ENCODE data around the gene PAMR1.
A peak's percentile ranks its signal among the peaks of the same experiment; 100 is the strongest.

PAMR1 gene

DNA sequence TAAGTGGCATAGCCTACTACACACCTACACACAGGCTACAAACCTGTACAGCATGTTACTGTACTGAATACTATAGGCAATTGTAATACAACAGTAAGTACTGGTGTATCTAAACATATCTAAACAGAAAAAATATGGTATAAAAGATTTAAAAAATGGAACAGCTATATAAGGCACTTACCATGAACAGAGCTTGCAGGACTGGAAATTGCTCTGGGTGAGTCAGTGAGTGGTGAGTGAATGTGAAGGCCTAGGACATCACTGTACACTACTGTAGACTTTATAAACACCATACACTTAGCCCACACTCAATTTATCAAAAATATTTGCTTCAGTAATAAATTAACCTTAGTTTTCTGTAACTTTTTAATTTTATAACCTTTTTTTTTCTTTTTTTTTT lies 24.7 kb downstream of the PAMR1 start:
- no peak for DNase-seq (ENCODE audit: low read depth in 2 of 2)

DNA sequence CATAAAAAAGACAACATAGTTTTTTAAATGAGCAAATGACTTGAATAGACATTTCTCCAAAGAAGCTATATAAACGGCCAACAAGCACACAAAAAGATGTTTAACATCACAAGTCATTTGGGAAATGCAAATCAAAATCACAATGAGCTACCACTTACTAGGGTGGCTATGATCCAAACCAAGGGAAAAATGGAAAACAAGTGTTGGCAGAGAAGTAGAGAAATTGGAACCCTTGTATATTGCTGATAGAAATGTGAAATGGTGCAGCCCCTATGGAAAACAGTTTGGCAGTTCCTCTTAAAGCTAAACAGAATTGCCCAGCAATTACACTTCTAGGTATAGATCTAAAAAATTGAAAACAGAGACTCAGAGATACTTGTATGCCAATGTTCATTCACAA lies 29.0 kb downstream of the PAMR1 start:
- no peak for DNase-seq (ENCODE audit: low read depth in 2 of 2)

DNA sequence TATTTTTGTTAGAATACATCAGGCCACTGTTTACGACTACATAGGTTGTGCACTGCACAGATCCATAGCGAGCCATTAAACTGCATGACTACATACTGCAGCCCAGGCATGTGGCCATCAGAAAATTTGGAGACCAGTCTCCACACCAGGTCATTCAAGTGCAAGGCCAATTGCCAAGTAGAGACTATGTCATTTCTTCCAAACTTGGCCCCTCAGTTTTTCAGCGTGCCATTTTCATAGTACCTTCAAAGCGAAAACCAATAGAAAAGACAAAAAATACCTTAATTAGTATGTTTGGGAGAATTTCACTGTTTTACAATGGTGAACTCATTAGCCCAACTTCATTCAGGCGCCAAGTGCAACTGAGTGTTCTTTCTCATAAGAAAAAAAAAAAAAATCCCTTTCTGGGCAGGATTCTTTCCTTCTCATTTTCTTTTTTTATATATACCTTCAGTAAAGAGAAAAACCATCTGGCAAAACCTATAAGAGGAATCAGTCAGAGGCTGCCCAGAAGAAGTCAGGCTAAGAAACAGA lies 30.4 kb downstream of the PAMR1 start:
- DNase-seq (ENCODE audit: low read depth in 2 of 2) = no peak

DNA sequence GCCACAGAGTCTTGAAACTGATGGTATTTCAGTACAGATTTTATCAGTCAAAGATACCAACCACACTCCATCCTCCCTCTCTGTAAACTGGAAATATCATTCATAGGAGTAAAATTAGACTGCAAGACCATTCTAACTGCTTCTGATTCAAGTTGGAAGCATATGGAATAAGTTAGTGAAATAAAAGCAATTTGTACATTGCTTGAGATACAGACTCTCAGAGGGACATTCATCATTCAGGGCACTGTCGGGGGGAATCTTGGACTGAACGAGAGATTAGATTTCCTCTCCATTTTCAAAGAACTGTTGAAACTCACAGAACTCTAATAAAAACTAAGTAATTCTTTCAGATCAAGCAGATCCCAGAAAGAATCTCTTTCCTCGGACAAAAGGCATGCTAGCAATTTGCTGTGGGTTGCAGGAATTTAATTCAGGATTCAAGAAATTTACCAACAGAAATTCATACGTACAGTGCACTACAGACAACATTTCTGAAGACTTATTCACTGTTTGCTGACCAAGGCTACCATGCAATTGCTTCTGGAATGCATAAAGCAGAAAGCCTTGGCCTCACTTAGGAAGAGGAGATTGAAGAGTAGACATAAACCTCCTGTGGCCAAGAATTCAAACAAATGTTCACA lies 34.1 kb downstream of the PAMR1 start:
- no peak for DNase-seq (ENCODE audit: low read depth in 2 of 2)

DNA sequence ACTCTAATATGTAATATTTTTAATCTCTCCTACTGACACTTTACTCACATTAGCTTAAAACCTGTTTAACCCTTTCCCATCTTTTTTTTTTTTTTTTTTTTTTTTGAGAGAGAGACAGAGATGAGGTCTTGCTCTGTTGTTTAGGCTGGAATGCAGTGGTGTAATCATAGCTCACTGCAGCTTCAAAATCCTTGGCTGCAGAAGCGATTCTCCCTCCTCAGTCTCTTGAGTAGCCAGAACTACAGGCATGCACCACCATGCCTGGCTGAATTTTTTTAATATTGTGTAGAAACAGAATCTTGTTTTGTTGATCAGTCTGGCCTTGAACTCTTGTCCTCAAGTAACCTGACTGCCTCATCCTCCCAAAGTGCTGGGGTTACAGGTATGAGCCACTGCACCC lies 37.3 kb downstream of the PAMR1 start:
- no peak for DNase-seq (ENCODE audit: low read depth in 2 of 2)

GRCh38 chr11:35487532-35488078 lies 37.8 kb downstream of the PAMR1 start:
- DNase-seq (ENCODE audit: low read depth in 2 of 2) = no peak

DNA sequence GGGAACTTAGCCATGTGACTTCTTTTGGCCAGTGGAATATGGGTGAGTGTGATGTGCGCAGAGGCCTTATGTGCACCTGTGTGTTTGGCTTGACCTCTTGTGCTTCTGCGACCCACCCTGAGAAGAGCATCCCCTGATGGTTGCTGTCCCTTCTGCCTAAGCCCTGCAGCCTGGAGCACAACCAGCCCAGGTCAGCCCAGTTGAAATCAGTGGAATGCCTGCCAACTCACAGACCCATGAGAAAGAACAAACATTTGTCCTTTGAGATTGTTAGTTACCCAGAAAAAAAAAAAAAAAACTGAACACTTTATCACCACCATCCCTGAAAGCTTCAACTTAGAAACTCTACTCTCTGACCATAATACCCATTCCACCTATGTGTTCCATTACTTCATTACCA lies 38.5 kb downstream of the PAMR1 start:
- DNase-seq (ENCODE audit: low read depth in 2 of 2) = no peak

DNA sequence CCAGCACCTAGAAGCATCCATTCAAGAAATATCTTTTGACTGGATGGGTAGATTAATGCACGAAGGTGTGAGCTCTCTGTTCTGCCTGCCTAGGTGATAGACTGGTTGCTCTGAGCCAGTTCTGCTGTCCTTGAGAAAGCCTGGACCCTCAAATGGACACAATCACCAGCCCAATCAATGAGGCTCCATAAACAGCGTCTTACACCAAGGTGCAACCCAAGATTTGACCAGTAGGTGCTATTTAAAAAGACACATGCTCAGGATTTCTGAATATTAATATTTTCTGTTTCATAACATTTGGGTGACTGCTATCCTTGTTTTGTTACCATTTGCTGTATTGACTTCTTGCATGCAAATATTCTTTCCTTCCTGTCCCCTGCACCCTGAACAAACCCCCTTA lies 39.0 kb downstream of the PAMR1 start:
- no peak for DNase-seq (ENCODE audit: low read depth in 2 of 2)

GRCh38 chr11:35485656-35486322 lies 39.6 kb downstream of the PAMR1 start:
- DNase-seq (ENCODE audit: low read depth in 2 of 2) = peak; percentile 48 to 50

- DNase-seq (ENCODE audit: low read depth in 2 of 2) = no peak
Measured at GRCh38 chr11:35484435-35484834, 41.0 kb downstream of the PAMR1 start.

DNA sequence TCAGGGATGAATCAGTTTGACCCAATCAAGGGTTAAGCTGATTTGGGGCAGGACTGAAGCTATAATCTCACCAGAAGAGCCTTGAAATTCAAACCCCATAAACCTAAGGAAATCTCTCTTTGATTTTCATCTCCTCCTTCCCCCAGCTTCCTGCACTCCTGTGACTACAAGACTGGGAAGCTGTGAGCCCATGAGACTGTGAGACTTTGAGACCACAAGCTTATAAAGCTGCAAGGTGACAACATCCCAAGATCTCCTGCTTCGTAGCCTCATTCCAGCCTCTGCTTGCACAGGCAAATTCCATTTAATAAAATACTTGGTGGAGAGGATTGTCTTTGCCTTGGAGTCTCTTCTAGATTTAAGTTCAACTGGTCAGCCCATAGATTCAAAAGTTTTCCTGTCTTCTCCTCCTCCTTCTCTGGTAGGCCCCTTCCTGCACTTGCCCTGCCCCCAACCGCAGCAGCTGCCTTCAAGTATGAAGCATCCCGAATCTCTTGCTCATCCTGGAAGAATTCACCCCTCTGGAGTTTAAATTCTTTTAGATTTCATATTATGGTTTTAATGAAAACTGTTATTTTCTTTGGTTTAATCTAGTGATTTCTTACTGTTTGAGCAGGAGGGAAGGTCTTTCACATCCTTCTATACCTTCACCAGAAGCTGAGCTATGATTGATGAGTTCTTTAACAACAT lies 42.1 kb downstream of the PAMR1 start:
- DNase-seq (ENCODE audit: low read depth in 2 of 2) = no peak

GRCh38 chr11:35479731-35480130 lies 45.7 kb downstream of the PAMR1 start:
- no peak for DNase-seq (ENCODE audit: low read depth in 2 of 2)

- DNase-seq (ENCODE audit: low read depth in 2 of 2) = no peak
Measured at GRCh38 chr11:35478471-35479091, 46.8 kb downstream of the PAMR1 start.

DNA sequence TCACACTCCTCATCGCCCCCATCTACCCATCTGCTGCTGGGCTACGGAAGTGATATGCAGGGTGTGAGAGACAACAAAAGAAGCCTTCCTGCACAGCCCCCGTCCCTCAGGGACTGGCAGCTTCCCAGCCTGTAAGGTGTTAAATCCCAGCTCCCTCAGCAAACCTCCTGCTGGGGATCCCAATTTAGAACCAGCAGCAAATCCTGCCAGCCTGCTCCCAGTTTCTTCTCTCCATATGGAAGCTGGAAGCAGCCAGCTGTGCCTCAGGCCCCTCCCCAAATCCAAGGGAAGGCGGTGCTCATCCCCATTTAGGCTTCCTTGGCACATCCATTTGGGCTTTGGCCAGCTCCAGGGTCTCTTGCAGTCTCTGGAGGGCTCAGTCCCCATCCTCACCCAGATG lies 47.5 kb downstream of the PAMR1 start:
- no peak for DNase-seq (ENCODE audit: low read depth in 2 of 2)

DNA sequence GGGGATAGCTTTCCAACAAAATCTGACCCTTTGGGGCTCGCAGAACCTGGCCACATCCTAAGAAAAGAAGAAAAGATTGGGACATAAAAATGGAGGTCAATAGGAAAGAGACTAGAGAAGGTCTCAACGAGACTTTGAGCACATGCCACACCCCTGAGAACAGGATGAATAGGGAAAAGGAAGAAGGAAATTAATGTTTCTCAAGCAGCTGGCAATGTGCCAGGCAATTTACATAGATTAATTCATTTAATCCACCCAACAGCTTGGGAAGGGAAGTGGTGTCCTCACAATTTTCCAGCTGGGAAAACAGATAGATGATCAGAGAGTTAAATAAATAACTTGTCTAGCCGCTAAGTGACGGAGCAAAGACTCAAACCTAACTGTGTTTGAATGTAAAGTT lies 50.7 kb downstream of the PAMR1 start:
- DNase-seq (ENCODE audit: low read depth in 2 of 2) = no peak

GRCh38 chr11:35473795-35474374 lies 51.5 kb downstream of the PAMR1 start:
- no peak for DNase-seq (ENCODE audit: low read depth in 2 of 2)

- DNase-seq (ENCODE audit: low read depth in 2 of 2) = no peak
Measured at GRCh38 chr11:35470616-35471015, 54.8 kb downstream of the PAMR1 start.

GRCh38 chr11:35466058-35466457 lies 59.4 kb downstream of the PAMR1 start:
- no peak for DNase-seq (ENCODE audit: low read depth in 2 of 2)

- DNase-seq (ENCODE audit: low read depth in 2 of 2) = no peak
Measured at GRCh38 chr11:35464308-35464707, 61.1 kb downstream of the PAMR1 start.

- DNase-seq (ENCODE audit: low read depth in 2 of 2) = no peak
Measured at GRCh38 chr11:35463331-35463751, 62.1 kb downstream of the PAMR1 start.

- DNase-seq (ENCODE audit: low read depth in 2 of 2) = no peak
Measured at GRCh38 chr11:35461917-35462538, 63.4 kb downstream of the PAMR1 start.
